Spleen (tissue), 7 donors: ENCODE results near the gene SAA4.
"Not testable (repeated sequence)": the region's sequence is repeated elsewhere in the genome, so short reads cannot be mapped to it uniquely, and the experiment has no call there.

Source experiments
- POLR2AphosphoS5 ChIP-seq, 3 donors: sonication (generic); formaldehyde crosslinking; IDR thresholded peaks; one replicate each; pipeline ENCODE4 v1.5.1; 2017; ENCODE audit warnings: antibody characterized with exemption in 3 of 3
- TF ChIP-seq, protein P1 (sequence below), 11 experiments: fragments of 200-600 bp in 7 of 11; fragments of 450-650 bp in 4 of 11; sonication (generic) in 4 of 11; IDR thresholded peaks in 8 of 11; conservative IDR thresholded peaks in 3 of 11; 1 replicate in 7 of 11; 2 replicates in 4 of 11; pipeline versions ENCODE4 v1.4.0 to v1.8.0; 2016 to 2021; ENCODE audit warnings: antibody characterized with exemption in 11 of 11, inconsistent platforms in 4 of 11, mild to moderate bottlenecking in 1 of 11
- donor health status: DM: no; HTN: no; CAD: no; lungs with moderate emphysema.
- donor health status: DM: no; HTN: no; CAD: no.
- donor health status: DM: no; HTN: no; CAD: no.

DNA sequence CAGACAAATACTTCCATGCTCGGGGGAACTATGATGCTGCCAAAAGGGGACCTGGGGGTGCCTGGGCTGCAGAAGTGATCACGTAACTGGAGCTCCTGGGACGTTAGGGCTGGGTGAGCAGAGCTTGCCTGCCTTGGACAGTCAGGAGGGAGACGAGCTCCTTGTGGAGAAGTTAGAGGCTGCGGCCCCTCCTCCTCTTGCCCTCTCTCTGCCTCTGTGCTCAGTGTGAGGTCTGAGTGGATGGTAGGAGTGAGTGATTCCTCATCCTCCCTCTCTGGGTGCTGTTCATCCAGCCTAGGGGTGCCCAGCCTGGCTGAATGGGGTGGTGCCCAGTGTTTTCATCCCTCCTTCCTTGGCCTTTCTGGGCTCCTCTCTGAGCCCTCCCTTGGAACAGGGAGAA lies 32.6 kb upstream of the SAA4 start:
- not testable (repeated sequence) for TF ChIP-seq POLR2AphosphoS5 (IDR thresholded peaks at IDR 0.05)
- TF ChIP-seq, protein P1, sequence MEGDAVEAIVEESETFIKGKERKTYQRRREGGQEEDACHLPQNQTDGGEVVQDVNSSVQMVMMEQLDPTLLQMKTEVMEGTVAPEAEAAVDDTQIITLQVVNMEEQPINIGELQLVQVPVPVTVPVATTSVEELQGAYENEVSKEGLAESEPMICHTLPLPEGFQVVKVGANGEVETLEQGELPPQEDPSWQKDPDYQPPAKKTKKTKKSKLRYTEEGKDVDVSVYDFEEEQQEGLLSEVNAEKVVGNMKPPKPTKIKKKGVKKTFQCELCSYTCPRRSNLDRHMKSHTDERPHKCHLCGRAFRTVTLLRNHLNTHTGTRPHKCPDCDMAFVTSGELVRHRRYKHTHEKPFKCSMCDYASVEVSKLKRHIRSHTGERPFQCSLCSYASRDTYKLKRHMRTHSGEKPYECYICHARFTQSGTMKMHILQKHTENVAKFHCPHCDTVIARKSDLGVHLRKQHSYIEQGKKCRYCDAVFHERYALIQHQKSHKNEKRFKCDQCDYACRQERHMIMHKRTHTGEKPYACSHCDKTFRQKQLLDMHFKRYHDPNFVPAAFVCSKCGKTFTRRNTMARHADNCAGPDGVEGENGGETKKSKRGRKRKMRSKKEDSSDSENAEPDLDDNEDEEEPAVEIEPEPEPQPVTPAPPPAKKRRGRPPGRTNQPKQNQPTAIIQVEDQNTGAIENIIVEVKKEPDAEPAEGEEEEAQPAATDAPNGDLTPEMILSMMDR (IDR thresholded peaks at IDR 0.05 in 8 of 11, conservative IDR thresholded peaks at IDR 0.05 in 3 of 11): not testable (repeated sequence)
